ENCODE results near the gene ACADL.
A peak's percentile ranks its signal among the peaks of the same experiment; 100 is the strongest.

The ACADL gene

DNA sequence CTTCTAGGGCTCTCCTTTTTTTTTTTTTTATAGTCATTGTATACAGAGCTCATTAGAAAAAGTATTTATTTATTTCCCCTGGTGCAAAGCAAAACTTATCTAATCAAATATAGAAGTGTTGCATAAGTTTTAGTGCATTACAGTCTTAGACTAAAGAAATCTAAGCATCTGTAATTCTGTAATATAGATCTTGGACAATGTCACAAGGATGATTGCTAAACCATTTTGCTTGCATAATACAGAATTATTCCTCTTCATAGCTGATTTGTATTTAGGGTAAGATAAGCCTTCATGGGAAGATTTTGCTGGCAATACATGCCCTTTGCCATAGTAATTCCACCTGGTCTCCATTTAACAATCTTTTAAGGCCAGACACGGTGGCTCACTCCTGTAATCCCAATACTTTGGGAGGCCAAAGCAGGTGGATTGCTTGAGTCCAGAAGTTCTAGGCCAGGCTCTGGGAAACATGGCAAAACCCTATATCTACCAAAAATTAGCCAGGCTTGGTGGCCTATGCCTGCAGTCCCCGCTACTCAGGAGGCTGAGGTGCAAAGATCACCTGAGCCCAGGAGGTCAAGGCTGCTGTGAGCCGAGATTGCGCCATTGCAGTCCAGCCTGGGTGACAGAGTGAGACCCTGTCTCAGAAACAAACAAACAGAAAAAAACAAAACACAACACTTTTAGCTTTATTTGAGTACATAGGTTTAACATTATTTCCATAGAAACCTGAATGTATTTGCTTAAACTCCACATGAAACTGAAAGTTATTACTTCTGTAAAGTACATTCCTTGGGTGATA is 2.2 kb upstream of the ACADL start:
- Mint-ChIP-seq H3K4me3 (no peak overlapping the region), H3K27me3 (peaks cover 52% of the 10 kb centered on the region)

GRCh38 chr2:210226223-210226622 is 976 bp upstream of the ACADL start:
- no peak for DNase-seq
- H3K9me3 Mint-ChIP-seq, result no peaks in the 10 kb centered on the region
- peaks cover 7% of the 10 kb centered on the region for H3K4me1 Mint-ChIP-seq
- no peak for ATAC-seq
- peaks cover 60% of the 10 kb centered on the region for H3K27me3 Mint-ChIP-seq
- H3K27ac Mint-ChIP-seq, result no peak overlapping the region
- no peak overlapping the region for H3K4me3 Mint-ChIP-seq

More for the DNA sequence above, 2.2 kb upstream of the ACADL start:
- H3K4me1 Mint-ChIP-seq, result peaks cover 7% of the 10 kb centered on the region
- H3K27ac Mint-ChIP-seq, result no peak overlapping the region
- DNase-seq (no peak), ATAC-seq (no peak)
- H3K9me3 Mint-ChIP-seq, result no peaks in the 10 kb centered on the region

DNA sequence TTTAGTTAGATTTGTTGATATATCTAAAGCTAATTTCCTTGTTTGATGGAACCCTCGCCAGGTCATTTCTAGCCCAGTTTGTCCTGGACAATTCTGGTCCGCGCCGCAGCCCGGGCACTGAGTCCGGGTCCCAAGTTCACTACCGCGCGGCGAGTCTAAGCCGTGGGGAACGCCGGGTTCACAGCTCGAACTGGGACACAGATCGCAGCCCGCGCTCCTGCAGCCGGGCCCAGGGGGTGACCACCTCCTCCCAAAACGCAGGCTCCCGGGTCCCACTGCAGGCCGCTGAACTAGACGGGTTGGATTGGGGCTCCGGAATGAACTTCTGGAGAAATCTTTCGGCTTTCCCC is 681 bp downstream of the ACADL start:
- Mint-ChIP-seq H3K9me3 (no peaks in the 10 kb centered on the region), H3K27me3 (peaks cover 60% of the 10 kb centered on the region), H3K4me1 (peaks cover 7% of the 10 kb centered on the region), H3K27ac (no peak overlapping the region), H3K4me3 (peak overlapping the region; percentile 50 to 70)
- no peak for DNase-seq
- ATAC-seq, result peak; percentile 28

- DNase-seq (no peak), ATAC-seq (no peak)
- Mint-ChIP-seq H3K27ac (no peak overlapping the region), H3K27me3 (no peaks in the 10 kb centered on the region), H3K4me3 (no peak overlapping the region), H3K9me3 (no peaks in the 10 kb centered on the region), H3K4me1 (no peaks in the 10 kb centered on the region)
These were observed 10.1 kb downstream of the ACADL start for GRCh38 chr2:210215120-210215519.

DNA sequence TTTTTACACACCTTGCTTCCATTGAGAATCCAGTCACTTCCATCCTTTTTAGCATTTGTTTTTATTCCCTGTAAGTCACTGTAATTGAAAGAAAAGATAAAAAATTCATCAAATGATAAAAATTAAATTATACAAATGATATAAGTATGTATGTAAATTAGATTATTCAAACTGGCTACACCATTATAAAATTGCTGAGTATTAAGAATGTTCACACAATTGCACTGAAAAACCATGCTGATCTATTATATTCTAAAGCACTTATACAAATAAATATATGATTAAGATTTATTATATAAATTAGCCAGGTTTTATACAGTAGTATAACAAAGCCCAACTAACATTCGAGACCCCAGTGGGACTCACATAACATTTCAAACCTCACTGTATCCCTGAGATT is 15.1 kb downstream of the ACADL start:
- no peak for ATAC-seq
- Mint-ChIP-seq H3K27me3 (peaks cover 12% of the 10 kb centered on the region), H3K9me3 (no peaks in the 10 kb centered on the region)

DNA sequence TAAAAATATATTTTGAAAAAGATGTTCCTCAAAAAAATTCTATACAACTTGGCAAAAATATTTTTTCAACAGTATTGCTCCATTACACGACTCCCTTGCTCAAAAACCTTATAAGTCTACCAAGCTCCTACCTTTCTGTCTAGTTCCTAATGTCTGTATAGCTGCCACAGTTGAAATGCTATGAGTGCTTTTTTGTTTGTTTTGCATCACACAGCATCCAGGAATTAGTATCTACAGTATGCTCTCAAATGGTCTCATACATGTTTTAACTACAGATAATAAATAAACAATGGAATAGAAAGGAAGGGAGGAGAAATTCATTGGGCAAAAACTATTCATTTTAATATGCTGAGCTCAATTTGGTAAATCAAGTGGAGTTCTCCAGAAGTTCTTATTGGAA is 17.3 kb downstream of the ACADL start:
- no peak for ATAC-seq
- Mint-ChIP-seq H3K27me3 (peaks cover 15% of the 10 kb centered on the region), H3K4me3 (no peak overlapping the region), H3K9me3 (no peaks in the 10 kb centered on the region), H3K27ac (no peak overlapping the region), H3K4me1 (no peaks in the 10 kb centered on the region)
- no peak for DNase-seq

More for the DNA sequence above, 15.1 kb downstream of the ACADL start:
- DNase-seq, result no peak
- Mint-ChIP-seq H3K4me3 (no peak overlapping the region), H3K27ac (no peak overlapping the region), H3K4me1 (no peaks in the 10 kb centered on the region)

DNA sequence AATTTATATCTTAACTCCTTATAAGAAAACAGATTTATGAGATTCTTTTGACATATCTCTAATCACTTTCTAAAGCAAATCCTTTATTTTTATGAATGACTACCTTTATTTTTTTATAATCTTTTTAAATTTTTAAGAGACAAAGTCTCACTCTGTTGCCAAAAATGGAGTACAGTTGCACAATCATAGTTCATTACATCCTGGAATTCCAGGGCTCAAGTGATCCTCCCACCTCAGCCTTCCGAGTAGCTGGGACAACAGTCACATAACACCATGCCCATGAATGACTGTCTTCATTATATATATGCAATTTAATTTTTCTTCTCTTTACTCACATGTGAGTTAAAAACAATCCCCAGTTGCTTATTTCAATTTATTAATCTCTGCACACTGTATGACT is 21.7 kb downstream of the ACADL start:
- ATAC-seq (no peak), DNase-seq (no peak)
- Mint-ChIP-seq H3K27ac (no peak overlapping the region), H3K4me1 (peaks cover 1% of the 10 kb centered on the region), H3K27me3 (peaks cover 24% of the 10 kb centered on the region), H3K9me3 (no peaks in the 10 kb centered on the region), H3K4me3 (no peak overlapping the region)

DNA sequence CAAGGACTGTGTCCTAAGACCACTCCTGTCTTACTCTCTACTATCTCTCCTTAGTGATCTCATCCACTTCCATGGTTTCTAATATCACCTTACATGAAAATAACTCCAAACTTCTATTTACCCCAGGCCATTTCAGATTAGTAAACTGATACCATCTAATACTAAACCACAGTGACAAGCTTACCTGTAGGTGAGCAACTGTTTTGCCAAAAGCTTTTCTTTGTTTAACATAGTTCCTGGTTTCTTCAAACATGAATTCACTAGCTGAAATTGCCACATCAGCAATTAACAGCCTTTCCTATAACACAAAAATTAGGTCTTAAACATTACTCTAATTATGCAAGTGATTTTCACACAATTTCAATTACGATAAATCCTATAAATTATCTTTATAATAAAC is 22.1 kb downstream of the ACADL start:
- ATAC-seq, result no peak
- H3K27ac Mint-ChIP-seq, result no peak overlapping the region
- no peak for DNase-seq
- H3K4me3 Mint-ChIP-seq, result no peak overlapping the region
- H3K4me1 Mint-ChIP-seq, result peaks cover 5% of the 10 kb centered on the region
- H3K9me3 Mint-ChIP-seq, result no peaks in the 10 kb centered on the region
- H3K27me3 Mint-ChIP-seq, result peaks cover 24% of the 10 kb centered on the region

GRCh38 chr2:210199854-210200253 is 25.4 kb downstream of the ACADL start:
- Mint-ChIP-seq H3K4me1 (peaks cover 6% of the 10 kb centered on the region), H3K9me3 (no peaks in the 10 kb centered on the region), H3K27ac (no peak overlapping the region), H3K27me3 (peaks cover 12% of the 10 kb centered on the region), H3K4me3 (no peak overlapping the region)
- no peak for ATAC-seq
- no peak for DNase-seq

DNA sequence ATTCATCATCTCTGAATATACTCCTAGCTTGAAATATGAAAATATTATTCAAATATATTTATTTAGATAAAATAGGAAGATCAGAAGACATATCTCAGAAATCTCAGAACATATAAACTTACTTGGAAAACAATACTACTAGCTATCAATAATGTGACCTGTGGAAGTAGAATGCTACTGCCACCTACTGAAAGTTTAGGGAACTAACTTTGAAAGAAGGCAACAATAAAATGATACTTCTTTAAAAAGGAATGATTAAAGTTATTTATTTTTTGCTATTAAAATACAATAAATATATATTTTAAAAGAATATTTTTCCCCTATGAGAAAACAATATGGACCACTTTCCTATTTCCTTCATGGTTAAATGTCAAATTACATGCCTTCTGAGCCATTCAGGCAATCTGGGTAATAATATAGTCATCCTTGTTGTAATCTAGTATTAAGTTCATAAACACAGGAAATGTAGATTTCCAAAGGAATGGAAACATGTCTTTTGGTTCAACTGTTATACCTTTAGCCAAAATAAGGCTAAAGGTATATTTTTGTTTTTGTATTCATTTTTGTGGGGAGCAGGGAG is 26.0 kb downstream of the ACADL start:
- Mint-ChIP-seq H3K9me3 (no peaks in the 10 kb centered on the region), H3K27me3 (peaks cover 12% of the 10 kb centered on the region), H3K27ac (no peak overlapping the region), H3K4me1 (peaks cover 6% of the 10 kb centered on the region), H3K4me3 (no peak overlapping the region)
- ATAC-seq (no peak), DNase-seq (no peak)

DNA sequence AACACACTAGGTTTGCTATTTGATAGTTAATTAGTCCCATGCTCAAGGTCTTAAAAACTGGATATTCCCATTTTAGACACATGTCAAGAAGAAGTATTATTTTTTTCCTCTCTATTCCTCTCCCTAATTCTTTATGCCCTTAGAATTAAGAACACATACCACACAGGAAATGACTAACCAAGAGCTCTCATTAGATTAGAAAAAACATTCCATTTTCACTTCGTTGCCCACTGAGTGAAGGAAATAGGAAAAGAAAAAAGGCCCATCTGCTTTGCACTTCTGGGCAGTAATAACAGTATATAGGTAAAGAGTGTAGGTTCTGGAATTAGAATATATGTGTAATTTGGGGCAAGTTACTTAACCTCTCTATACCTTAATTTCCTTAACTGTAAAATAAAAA is 26.9 kb downstream of the ACADL start:
- no peak for DNase-seq
- Mint-ChIP-seq H3K9me3 (no peaks in the 10 kb centered on the region), H3K4me1 (peaks cover 6% of the 10 kb centered on the region), H3K27ac (no peak overlapping the region), H3K4me3 (no peak overlapping the region), H3K27me3 (peaks cover 12% of the 10 kb centered on the region)
- ATAC-seq, result no peak

DNA sequence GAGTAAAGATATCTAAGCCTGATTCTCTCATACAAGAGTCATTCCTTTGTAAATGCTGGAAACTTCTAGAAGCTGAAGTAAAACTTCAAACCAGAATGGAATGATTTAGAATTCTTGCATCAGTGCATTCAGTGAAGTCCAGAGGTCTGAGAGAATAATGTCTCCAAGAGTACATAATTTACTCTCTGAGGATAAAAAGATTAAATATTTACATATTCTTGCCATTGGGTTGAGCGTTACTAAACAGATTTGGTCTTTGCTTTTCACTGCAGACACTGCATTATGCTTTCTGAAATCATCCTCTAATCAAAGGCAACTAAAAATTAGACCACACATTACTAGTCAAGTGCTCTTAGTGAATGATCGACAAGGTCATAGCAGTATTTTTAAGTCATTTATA is 27.5 kb downstream of the ACADL start:
- DNase-seq (no peak), ATAC-seq (no peak)
- H3K9me3 Mint-ChIP-seq, result no peaks in the 10 kb centered on the region
- H3K4me1 Mint-ChIP-seq, result peaks cover 6% of the 10 kb centered on the region
- H3K27ac Mint-ChIP-seq, result no peak overlapping the region
- no peak overlapping the region for H3K4me3 Mint-ChIP-seq
- H3K27me3 Mint-ChIP-seq, result peaks cover 7% of the 10 kb centered on the region

DNA sequence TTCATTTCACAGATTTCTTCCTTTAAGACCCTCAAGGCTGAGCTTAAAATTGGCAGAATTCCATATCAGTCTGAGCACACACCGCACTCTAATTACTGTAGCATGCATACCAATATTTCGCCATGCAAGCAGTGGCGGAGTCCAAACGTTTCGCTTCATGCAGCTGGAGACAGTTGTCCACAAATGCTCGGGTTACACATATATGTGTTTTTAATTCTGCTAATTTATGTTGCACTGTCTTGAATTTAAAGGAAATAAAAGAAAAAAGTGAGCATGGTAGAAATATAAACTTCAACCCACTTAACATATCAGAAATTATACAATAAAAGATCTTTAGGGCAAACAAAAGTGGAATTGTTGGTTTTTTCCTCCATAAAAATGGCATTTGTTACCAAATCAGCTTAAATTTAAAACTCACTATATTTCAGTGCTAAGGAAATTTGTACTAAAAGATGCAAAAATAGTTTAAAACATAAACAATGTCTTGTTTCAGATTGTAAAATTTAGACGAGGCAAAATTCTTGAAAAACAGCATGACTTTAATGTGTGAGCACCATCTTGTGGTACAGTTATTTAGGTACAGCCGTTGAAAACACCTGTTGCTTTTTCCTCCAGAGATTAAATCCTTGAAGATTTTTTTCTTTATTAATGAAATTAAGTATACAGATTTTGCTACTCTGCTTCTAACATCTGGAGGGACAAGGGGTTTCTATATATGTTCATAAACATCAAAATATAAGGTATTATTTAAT is 30.0 kb downstream of the ACADL start:
- no peak overlapping the region for H3K27ac Mint-ChIP-seq
- H3K4me3 Mint-ChIP-seq, result no peak overlapping the region

GRCh38 chr2:210190345-210190744 is 34.9 kb downstream of the ACADL start:
- H3K27me3 Mint-ChIP-seq, result no peaks in the 10 kb centered on the region
- peaks cover 9 to 12% of the 10 kb centered on the region in 2 donors for H3K9me3 Mint-ChIP-seq
- no peak for ATAC-seq
- H3K4me3 Mint-ChIP-seq, result no peak overlapping the region
- no peaks in the 10 kb centered on the region for H3K4me1 Mint-ChIP-seq
- no peak for DNase-seq
- no peak overlapping the region for H3K27ac Mint-ChIP-seq

More for the DNA sequence above, 30.0 kb downstream of the ACADL start:
- no peaks in the 10 kb centered on the region for H3K9me3 Mint-ChIP-seq
- DNase-seq (no peak), ATAC-seq (no peak)
- H3K4me1 Mint-ChIP-seq, result peaks cover 6% of the 10 kb centered on the region
- no peaks in the 10 kb centered on the region for H3K27me3 Mint-ChIP-seq

GRCh38 chr2:210189452-210190138 is 35.7 kb downstream of the ACADL start:
- H3K4me3 Mint-ChIP-seq, result no peak overlapping the region
- H3K4me1 Mint-ChIP-seq, result no peaks in the 10 kb centered on the region
- ATAC-seq (no peak), DNase-seq (no peak)
- H3K27me3 Mint-ChIP-seq, result no peaks in the 10 kb centered on the region
- H3K9me3 Mint-ChIP-seq, result peaks cover 17 to 20% of the 10 kb centered on the region in 2 donors
- H3K27ac Mint-ChIP-seq, result no peak overlapping the region

DNA sequence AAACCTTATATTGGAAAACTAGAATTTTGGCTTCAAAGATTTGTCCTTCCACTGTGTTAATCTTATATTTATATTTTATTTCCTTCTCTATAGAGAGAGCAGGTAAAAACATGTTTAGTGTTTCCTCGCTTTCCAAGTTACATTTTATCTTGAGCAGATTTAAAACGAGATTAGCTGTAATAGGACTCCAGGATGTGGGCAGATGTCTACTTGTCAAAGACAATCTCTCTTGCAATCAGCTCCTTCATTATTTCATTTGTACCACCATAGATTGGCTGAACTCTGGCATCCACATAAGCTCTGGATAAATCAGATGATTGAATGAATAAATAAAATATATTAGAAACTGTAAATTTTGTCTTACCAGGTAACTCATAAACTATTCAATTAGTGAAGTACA is 36.5 kb downstream of the ACADL start:
- ATAC-seq (no peak), DNase-seq (no peak)
- Mint-ChIP-seq H3K27me3 (no peaks in the 10 kb centered on the region), H3K9me3 (peaks cover 25 to 28% of the 10 kb centered on the region in 2 donors), H3K4me3 (no peak overlapping the region), H3K27ac (no peak overlapping the region), H3K4me1 (peaks cover 6% of the 10 kb centered on the region)

All from stimulated activated naive CD8-positive, alpha-beta T cell treated with anti-CD3 and anti-CD28 coated beads, Interleukin-15, amount 100 ng/mL, for 72 hours (primary cell).